ENCODE measurements around the gene TEX12. TPM values are rescaled to one million over a fixed set of nuclear protein-coding genes. Genes with fewer than 3 reads are reported as not detected.

Gene TEX12
- total RNA-seq, 2 donors from 2014 or later = not detected

GRCh38 chr11:112212290-112212689 lies 45.1 kb downstream of the TEX12 start:
- no peaks in the 10 kb centered on the region for H3K36me3 Mint-ChIP-seq (ENCODE audit: low read depth)

DNA sequence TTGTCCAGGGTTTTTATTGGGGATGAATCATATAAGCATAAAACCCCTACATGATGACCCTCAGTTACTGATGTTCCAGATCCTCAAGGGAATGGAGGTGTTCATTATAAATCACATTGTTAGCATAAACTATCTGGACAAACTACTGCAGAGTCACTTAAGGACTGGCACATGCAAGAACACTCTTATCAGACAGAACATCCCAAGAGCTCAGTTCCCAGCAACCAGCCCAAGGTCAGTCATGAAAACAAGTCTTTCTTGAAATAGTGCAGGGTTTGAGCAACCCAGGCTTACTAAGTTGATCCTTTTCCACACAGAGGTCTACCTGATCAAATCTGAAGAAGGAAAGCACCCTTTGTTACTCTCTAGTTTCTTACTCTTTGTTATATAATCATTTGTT lies 45.5 kb downstream of the TEX12 start:
- no peaks in the 10 kb centered on the region for H3K36me3 ChIP-seq (ENCODE audit: control insufficient read depth, insufficient read depth, low read length)
- no peaks in the 10 kb centered on the region for H3K4me1 ChIP-seq (ENCODE audit: control insufficient read depth, insufficient read depth, low read length)
- H3K27ac ChIP-seq (ENCODE audit: low read depth, low read length) = no peak overlapping the region
- no peaks in the 10 kb centered on the region for H3K9me3 Mint-ChIP-seq
- H3K4me3 Mint-ChIP-seq = no peak overlapping the region
- peaks cover 24% of the 10 kb centered on the region for H3K27me3 Mint-ChIP-seq (ENCODE audit: insufficient read depth)
- no peak for TF ChIP-seq CTCF (conservative IDR thresholded peaks at IDR 0.05)
- H3K36me3 Mint-ChIP-seq (ENCODE audit: low read depth) = no peaks in the 10 kb centered on the region
- H3K4me3 ChIP-seq (ENCODE audit: low read length) = no peak overlapping the region
- no peak for DNase-seq
- H3K4me1 Mint-ChIP-seq = no peaks in the 10 kb centered on the region
- H3K27me3 ChIP-seq (ENCODE audit: control insufficient read depth, insufficient read depth, low read length, poor library complexity, severe bottlenecking) = peaks cover 10% of the 10 kb centered on the region
- H3K9ac ChIP-seq (ENCODE audit: extremely low read depth, low read length, poor library complexity, severe bottlenecking) = no peak overlapping the region
- no peaks in the 10 kb centered on the region for H3K9me3 ChIP-seq (ENCODE audit: control insufficient read depth, low read length)
- H3K27ac Mint-ChIP-seq = no peak overlapping the region

More at GRCh38 chr11:112212290-112212689, 45.1 kb downstream of the TEX12 start:
- H3K27me3 ChIP-seq (ENCODE audit: control insufficient read depth, insufficient read depth, low read length, poor library complexity, severe bottlenecking) = peaks cover 10% of the 10 kb centered on the region
- no peaks in the 10 kb centered on the region for H3K9me3 ChIP-seq (ENCODE audit: control insufficient read depth, low read length)
- H3K9ac ChIP-seq (ENCODE audit: extremely low read depth, low read length, poor library complexity, severe bottlenecking) = no peak overlapping the region
- H3K27ac ChIP-seq (ENCODE audit: low read depth, low read length) = no peak overlapping the region
- H3K4me3 Mint-ChIP-seq = no peak overlapping the region
- no peak for TF ChIP-seq CTCF (conservative IDR thresholded peaks at IDR 0.05)
- WGBS, 2 experiments (ENCODE audit: insufficient coverage in 1 of 2, insufficient read length in 1 of 2) = 95 to 100% methylated on average over 1 to 3 of the region's 3 CpGs
- H3K9me3 Mint-ChIP-seq = no peaks in the 10 kb centered on the region
- H3K4me1 ChIP-seq (ENCODE audit: control insufficient read depth, insufficient read depth, low read length) = no peaks in the 10 kb centered on the region
- H3K4me3 ChIP-seq (ENCODE audit: low read length) = no peak overlapping the region
- no peak for DNase-seq
- H3K27me3 Mint-ChIP-seq (ENCODE audit: insufficient read depth) = peaks cover 22% of the 10 kb centered on the region
- no peaks in the 10 kb centered on the region for H3K36me3 ChIP-seq (ENCODE audit: control insufficient read depth, insufficient read depth, low read length)
- no peak overlapping the region for H3K27ac Mint-ChIP-seq
- no peaks in the 10 kb centered on the region for H3K4me1 Mint-ChIP-seq

- no peaks in the 10 kb centered on the region for H3K4me1 Mint-ChIP-seq
- Histone ChIP-seq H3K4me1 (ENCODE audit: control insufficient read depth, insufficient read depth, low read length) (no peaks in the 10 kb centered on the region), H3K4me3 (ENCODE audit: low read length) (no peak overlapping the region), H3K9ac (ENCODE audit: extremely low read depth, low read length, poor library complexity, severe bottlenecking) (no peak overlapping the region), H3K36me3 (ENCODE audit: control insufficient read depth, insufficient read depth, low read length) (no peaks in the 10 kb centered on the region), H3K27ac (ENCODE audit: low read depth, low read length) (no peak overlapping the region), H3K27me3 (ENCODE audit: control insufficient read depth, insufficient read depth, low read length, poor library complexity, severe bottlenecking) (peaks cover 6% of the 10 kb centered on the region), H3K9me3 (ENCODE audit: control insufficient read depth, low read length) (no peaks in the 10 kb centered on the region)
- no peaks in the 10 kb centered on the region for H3K9me3 Mint-ChIP-seq
- H3K4me3 Mint-ChIP-seq = no peak overlapping the region
- DNase-seq = no peak
- no peak overlapping the region for H3K27ac Mint-ChIP-seq
- no peak for TF ChIP-seq CTCF (conservative IDR thresholded peaks at IDR 0.05)
- WGBS, 2 experiments (ENCODE audit: insufficient coverage in 1 of 2, insufficient read length in 1 of 2) = 93 to 98% methylated on average over 3 to 4 of the region's 4 CpGs
- H3K36me3 Mint-ChIP-seq (ENCODE audit: low read depth) = no peaks in the 10 kb centered on the region
- H3K27me3 Mint-ChIP-seq (ENCODE audit: insufficient read depth) = peaks cover 18% of the 10 kb centered on the region
These were observed 46.6 kb downstream of the TEX12 start for GRCh38 chr11:112213753-112214152.

All from endodermal cell (in vitro differentiated cells).